NOMO-1 (cell line): ENCODE measurements around the gene TTC23.
"Not testable (repeated sequence)": the region's sequence is repeated elsewhere in the genome, so short reads cannot be mapped to it uniquely, and the experiment has no call there.

Experiments used
- DNase-seq, 2 experiments: peaks; one replicate each; lab custom pipeline; 2025; ENCODE audit not compliant: unreplicated experiment in 2 of 2; lab: John Stamatoyannopoulos, UW

Gene TTC23

GRCh38 chr15:99201408-99202175 lies 47.8 kb downstream of the TTC23 start:
- DNase-seq: no peak

GRCh38 chr15:99197856-99198255 lies 51.5 kb downstream of the TTC23 start:
- DNase-seq: no peak

GRCh38 chr15:99192181-99192580 lies 57.2 kb downstream of the TTC23 start:
- not testable (repeated sequence) for DNase-seq

- DNase-seq: no peak
Measured at GRCh38 chr15:99187936-99188335, 61.4 kb downstream of the TTC23 start.

- DNase-seq: no peak
Measured at GRCh38 chr15:99185414-99186130, 63.8 kb downstream of the TTC23 start.

- DNase-seq: no peak
Measured at GRCh38 chr15:99182791-99183190, 66.6 kb downstream of the TTC23 start.

GRCh38 chr15:99181545-99181971 lies 67.8 kb downstream of the TTC23 start:
- DNase-seq: no peak

GRCh38 chr15:99180964-99181306 lies 68.4 kb downstream of the TTC23 start:
- no peak for DNase-seq

GRCh38 chr15:99180086-99180963 lies 69.1 kb downstream of the TTC23 start:
- DNase-seq: no peak

GRCh38 chr15:99177679-99178078 lies 71.7 kb downstream of the TTC23 start:
- no peak for DNase-seq

- no peak for DNase-seq
Measured at GRCh38 chr15:99176757-99177156, 72.6 kb downstream of the TTC23 start.

GRCh38 chr15:99174567-99175395 lies 74.6 kb downstream of the TTC23 start:
- no peak for DNase-seq

GRCh38 chr15:99172989-99173388 lies 76.4 kb downstream of the TTC23 start:
- no peak for DNase-seq

GRCh38 chr15:99172171-99172570 lies 77.2 kb downstream of the TTC23 start:
- DNase-seq: no peak

GRCh38 chr15:99170476-99171065 lies 78.8 kb downstream of the TTC23 start:
- DNase-seq: no peak

GRCh38 chr15:99169769-99170311 lies 79.5 kb downstream of the TTC23 start:
- no peak for DNase-seq

- DNase-seq: no peak
Measured at GRCh38 chr15:99168601-99169580, 80.5 kb downstream of the TTC23 start.

- DNase-seq: no peak
Measured at GRCh38 chr15:99167640-99168039, 81.7 kb downstream of the TTC23 start.

- DNase-seq: no peak
Measured at GRCh38 chr15:99167201-99167600, 82.2 kb downstream of the TTC23 start.
